KOPT-K1 (cell line): Measurements from ENCODE around the gene PSMD7.

Experiments used
- H3K27ac ChIP-seq: fragments of 200-600 bp; sonication (generic); 2 replicates; pipeline ENCODE4 v1.5.1; 2016; ENCODE audit warnings: antibody characterized with exemption, mild to moderate bottlenecking, low read depth, low read length; ENCODE audit not compliant: poor library complexity, severe bottlenecking
- H3K36me3 ChIP-seq: fragments of 200-600 bp; sonication (generic); 2 replicates; pipeline ENCODE4 v1.5.1; 2017; ENCODE audit warnings: antibody characterized with exemption, mild to moderate bottlenecking, low read length, moderate library complexity; ENCODE audit not compliant: insufficient read depth
- H3K9me3 ChIP-seq: fragments of 200-600 bp; sonication (generic); 2 replicates; pipeline ENCODE4 v1.5.1; 2017; ENCODE audit warnings: antibody characterized with exemption, low read length, mild to moderate bottlenecking; ENCODE audit not compliant: insufficient read depth, poor library complexity, severe bottlenecking

The PSMD7 gene

GRCh38 chr16:74280448-74280847 is 16.2 kb upstream of the PSMD7 start:
- Histone ChIP-seq H3K9me3 (no peaks in the 10 kb centered on the region), H3K27ac (no peak overlapping the region), H3K36me3 (no peaks in the 10 kb centered on the region)

- no peaks in the 10 kb centered on the region for H3K36me3 ChIP-seq
- H3K27ac ChIP-seq, result no peak overlapping the region
- H3K9me3 ChIP-seq, result no peaks in the 10 kb centered on the region
Measured at GRCh38 chr16:74281300-74281699, 15.3 kb upstream of the PSMD7 start.

DNA sequence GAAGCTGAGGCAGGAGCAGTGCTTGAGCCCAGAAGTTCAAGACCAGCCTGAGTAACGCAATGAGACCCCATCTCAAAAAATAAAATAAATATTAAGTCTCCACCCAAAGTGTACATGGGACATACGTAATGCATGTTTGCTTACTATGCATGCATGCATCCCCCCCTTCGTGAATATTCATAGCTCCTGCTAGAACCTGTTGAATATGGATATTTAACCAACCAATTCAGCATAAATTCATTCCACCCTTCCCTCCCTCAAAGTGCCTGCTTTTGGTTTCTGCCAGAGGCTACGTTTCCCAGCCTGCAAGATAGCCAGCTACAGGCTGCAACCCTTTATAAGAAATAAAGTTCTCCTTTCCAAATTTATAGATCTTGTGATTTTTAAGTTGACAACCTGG is 12.9 kb upstream of the PSMD7 start:
- Histone ChIP-seq H3K9me3 (no peaks in the 10 kb centered on the region), H3K27ac (no peak overlapping the region), H3K36me3 (no peaks in the 10 kb centered on the region)

GRCh38 chr16:74288065-74288464 is 8.5 kb upstream of the PSMD7 start:
- Histone ChIP-seq H3K36me3 (no peaks in the 10 kb centered on the region), H3K9me3 (peaks cover 6% of the 10 kb centered on the region), H3K27ac (no peak overlapping the region)

GRCh38 chr16:74290356-74290755 is 6.3 kb upstream of the PSMD7 start:
- peaks cover 6% of the 10 kb centered on the region for H3K9me3 ChIP-seq
- no peak overlapping the region for H3K27ac ChIP-seq
- no peaks in the 10 kb centered on the region for H3K36me3 ChIP-seq

GRCh38 chr16:74291176-74291575 is 5.4 kb upstream of the PSMD7 start:
- Histone ChIP-seq H3K27ac (no peak overlapping the region), H3K9me3 (peaks cover 6% of the 10 kb centered on the region), H3K36me3 (no peaks in the 10 kb centered on the region)

DNA sequence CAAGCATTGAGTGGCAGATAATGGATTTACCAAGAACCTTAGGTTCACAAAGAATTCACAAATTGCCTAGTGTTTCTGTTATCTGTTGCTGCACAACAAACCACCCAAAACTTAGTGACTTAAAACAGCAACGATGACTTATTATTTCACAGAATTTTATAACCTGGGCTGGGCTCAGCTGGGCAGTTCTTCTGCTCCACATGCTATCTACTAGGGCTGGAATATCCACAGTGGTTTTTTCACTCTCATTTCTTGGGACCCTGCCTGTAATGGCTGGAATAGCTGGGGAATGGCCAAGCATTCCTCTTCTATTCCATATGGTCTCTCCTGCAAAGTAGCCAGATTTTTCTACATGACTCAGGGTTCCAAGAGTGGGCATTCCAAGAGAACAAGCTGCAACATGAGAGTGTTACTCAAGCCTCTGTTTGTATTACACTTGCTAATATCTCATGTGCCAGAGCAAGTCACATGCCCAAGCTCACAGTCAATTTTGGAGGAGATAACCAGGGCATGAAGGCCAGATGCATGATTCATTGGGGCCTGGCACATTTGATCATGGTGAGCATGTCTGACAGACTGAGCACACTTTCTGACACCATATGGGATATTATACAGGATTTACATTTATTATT is 4.9 kb upstream of the PSMD7 start:
- Histone ChIP-seq H3K27ac (no peak overlapping the region), H3K9me3 (peaks cover 6% of the 10 kb centered on the region), H3K36me3 (no peaks in the 10 kb centered on the region)

- peaks cover 6% of the 10 kb centered on the region for H3K9me3 ChIP-seq
- peaks cover 33% of the 10 kb centered on the region for H3K36me3 ChIP-seq
- H3K27ac ChIP-seq, result peak overlapping the region; percentile 92
Measured at GRCh38 chr16:74296104-74296431, 546 bp upstream of the PSMD7 start.

GRCh38 chr16:74297145-74297665 is 591 bp downstream of the PSMD7 start:
- peaks cover 44% of the 10 kb centered on the region for H3K36me3 ChIP-seq
- peak overlapping the region; percentile 92 for H3K27ac ChIP-seq
- H3K9me3 ChIP-seq, result no peaks in the 10 kb centered on the region

DNA sequence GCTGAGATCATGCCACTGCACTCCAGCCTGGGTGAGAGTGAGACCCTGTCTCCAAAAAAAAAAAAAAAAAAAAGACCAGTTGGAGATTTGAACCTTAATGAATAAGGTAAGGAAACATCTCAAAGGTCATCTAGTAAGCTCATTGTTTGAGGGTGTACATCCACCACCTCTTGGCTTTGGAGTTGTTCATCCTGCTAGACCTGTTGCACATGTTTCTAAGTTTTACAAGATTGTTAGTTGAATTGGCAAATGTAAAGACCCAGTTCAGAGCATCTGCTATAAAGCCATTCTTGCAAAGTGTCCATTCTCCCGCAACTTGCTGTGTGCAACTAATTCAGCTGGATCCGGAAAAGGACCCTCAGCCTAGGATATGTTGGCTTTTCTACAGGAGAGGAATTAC is 1.5 kb downstream of the PSMD7 start:
- Histone ChIP-seq H3K9me3 (no peaks in the 10 kb centered on the region), H3K27ac (peak overlapping the region; percentile 92), H3K36me3 (peaks cover 53% of the 10 kb centered on the region)

DNA sequence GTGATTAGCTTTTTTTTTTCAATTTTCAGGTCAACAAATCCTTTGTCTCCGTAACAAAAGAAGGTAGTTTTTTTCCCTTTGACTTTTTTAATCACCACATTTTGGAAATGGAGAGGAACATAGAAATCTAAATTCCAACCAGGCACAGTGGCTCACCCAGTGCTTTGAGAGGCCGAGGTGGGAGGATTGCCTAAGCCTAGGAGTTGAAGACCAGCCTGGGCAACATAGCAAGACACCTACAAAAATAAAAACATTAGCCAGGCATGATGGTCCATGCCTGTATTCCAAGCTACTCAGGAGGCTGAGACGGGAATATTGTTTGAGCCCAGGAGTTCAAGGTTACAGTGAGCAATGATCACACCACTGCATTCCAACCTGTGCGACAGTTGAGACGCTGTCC is 5.7 kb downstream of the PSMD7 start:
- Histone ChIP-seq H3K9me3 (no peaks in the 10 kb centered on the region), H3K27ac (no peak overlapping the region), H3K36me3 (peaks cover 96% of the 10 kb centered on the region)

GRCh38 chr16:74304164-74304834 is 7.7 kb downstream of the PSMD7 start:
- peaks cover 98% of the 10 kb centered on the region for H3K36me3 ChIP-seq
- no peaks in the 10 kb centered on the region for H3K9me3 ChIP-seq
- H3K27ac ChIP-seq, result no peak overlapping the region

- Histone ChIP-seq H3K36me3 (peaks cover 96% of the 10 kb centered on the region), H3K27ac (no peak overlapping the region), H3K9me3 (no peaks in the 10 kb centered on the region)
Measured at GRCh38 chr16:74304835-74305176, 8.2 kb downstream of the PSMD7 start.

DNA sequence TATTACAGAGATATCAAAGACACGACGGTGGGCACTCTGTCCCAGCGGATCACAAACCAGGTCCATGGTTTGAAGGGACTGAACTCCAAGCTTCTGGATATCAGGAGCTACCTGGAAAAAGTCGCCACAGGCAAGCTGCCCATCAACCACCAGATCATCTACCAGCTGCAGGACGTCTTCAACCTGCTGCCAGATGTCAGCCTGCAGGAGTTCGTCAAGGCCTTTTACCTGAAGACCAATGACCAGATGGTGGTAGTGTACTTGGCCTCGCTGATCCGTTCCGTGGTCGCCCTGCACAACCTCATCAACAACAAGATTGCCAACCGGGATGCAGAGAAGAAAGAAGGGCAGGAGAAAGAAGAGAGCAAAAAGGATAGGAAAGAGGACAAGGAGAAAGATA is 8.7 kb downstream of the PSMD7 start:
- H3K36me3 ChIP-seq, result peaks cover 91% of the 10 kb centered on the region
- no peak overlapping the region for H3K27ac ChIP-seq
- H3K9me3 ChIP-seq, result no peaks in the 10 kb centered on the region

GRCh38 chr16:74305978-74306784 is 9.6 kb downstream of the PSMD7 start:
- H3K36me3 ChIP-seq, result peaks cover 82% of the 10 kb centered on the region

More at GRCh38 chr16:74305978-74306784, 9.6 kb downstream of the PSMD7 start:
- no peak overlapping the region for H3K27ac ChIP-seq
- no peaks in the 10 kb centered on the region for H3K9me3 ChIP-seq
